Keratinocyte (primary cell): ENCODE data around the gene DNM1.

ENCODE experiments used
- EZH2 ChIP-seq: IDR thresholded peaks from one replicate; pipeline ENCODE4 v1.6.1; 2012; ENCODE audit warnings: inconsistent platforms, mild to moderate bottlenecking, low read length, moderate library complexity
- TF ChIP-seq, protein P1 (sequence below), 3 experiments: IDR thresholded peaks in 1 of 3; conservative IDR thresholded peaks in 1 of 3; optimal IDR thresholded peaks in 1 of 3; 2 replicates in 2 of 3; 3 replicates in 1 of 3; pipeline versions ENCODE3 to v1.5.1; 2011; ENCODE audit warnings: low read length in 3 of 3, mild to moderate bottlenecking in 3 of 3, moderate library complexity in 2 of 3, control low read depth in 1 of 3, inconsistent platforms in 1 of 3; ENCODE audit not compliant: insufficient read depth in 2 of 3; ENCODE audit errors: extremely low read depth in 1 of 3

DNA sequence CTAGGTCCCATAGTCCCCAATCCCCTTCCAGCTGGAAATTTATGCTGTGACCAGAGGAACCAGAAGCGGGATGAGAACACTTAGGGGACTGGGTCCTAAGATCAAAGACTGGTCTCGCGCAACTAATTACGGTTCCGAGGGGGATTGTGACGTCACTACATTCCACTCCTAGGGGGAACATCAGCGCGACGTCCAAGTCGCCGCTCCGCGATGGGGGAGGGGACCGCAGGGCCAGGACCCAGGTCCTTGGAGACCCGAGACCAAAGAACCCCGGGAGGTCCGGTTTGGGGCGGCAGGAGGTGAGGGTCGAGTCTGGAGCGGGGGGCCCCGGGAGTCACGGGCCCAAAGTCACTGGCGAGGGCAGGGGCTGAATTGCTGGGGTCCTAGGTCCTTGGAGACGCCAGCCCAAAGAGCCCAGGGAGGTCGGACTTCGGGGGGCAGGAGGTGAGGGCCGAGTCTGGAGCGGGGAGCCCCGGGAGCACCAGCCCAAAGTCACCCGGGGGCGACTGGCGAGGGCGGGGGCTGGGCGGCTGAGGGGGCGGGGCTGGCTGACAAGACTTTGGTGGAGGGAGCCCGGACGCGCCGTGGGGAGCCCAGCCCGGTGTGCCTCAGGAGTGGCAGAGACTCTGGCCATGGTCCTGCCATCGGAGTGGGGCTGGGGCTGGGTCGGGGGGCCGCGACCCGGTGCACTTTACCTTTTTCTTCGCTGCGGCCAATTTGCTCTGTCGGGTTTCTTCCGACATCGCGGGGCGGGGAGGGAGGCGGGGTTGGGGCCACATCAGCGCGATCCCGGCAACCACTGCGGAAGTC lies 72.2 kb downstream of the DNM1 start, which contains the start of gene GOLGA2:
- TF ChIP-seq, protein P1, sequence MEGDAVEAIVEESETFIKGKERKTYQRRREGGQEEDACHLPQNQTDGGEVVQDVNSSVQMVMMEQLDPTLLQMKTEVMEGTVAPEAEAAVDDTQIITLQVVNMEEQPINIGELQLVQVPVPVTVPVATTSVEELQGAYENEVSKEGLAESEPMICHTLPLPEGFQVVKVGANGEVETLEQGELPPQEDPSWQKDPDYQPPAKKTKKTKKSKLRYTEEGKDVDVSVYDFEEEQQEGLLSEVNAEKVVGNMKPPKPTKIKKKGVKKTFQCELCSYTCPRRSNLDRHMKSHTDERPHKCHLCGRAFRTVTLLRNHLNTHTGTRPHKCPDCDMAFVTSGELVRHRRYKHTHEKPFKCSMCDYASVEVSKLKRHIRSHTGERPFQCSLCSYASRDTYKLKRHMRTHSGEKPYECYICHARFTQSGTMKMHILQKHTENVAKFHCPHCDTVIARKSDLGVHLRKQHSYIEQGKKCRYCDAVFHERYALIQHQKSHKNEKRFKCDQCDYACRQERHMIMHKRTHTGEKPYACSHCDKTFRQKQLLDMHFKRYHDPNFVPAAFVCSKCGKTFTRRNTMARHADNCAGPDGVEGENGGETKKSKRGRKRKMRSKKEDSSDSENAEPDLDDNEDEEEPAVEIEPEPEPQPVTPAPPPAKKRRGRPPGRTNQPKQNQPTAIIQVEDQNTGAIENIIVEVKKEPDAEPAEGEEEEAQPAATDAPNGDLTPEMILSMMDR (optimal IDR thresholded peaks at IDR 0.05 in 1 of 3, IDR thresholded peaks at IDR 0.05 in 1 of 3, conservative IDR thresholded peaks at IDR 0.05 in 1 of 3; ENCODE audit: extremely low read depth in 1 of 3, insufficient read depth in 2 of 3, low read length in 3 of 3) = no peak
- TF ChIP-seq EZH2 = no peak
